Activated CD8-positive, alpha-beta T cell treated with anti-CD3 and anti-CD28 coated beads for 36 hours (primary cell): ENCODE results near the gene IL17REL. TPM values are rescaled to one million over a fixed set of nuclear protein-coding genes. Genes with fewer than 3 reads are reported as not detected.
"Not testable (repeated sequence)": the region's sequence is repeated elsewhere in the genome, so short reads cannot be mapped to it uniquely, and the experiment has no call there.

Experiments
- ATAC-seq: fragments of 200-7000 bp; cut with Tn5 transposase; one replicate; pipeline ENCODE4 v1.10.0; 2021; ENCODE audit warnings: mild to moderate bottlenecking, moderate library complexity
- CTCF ChIA-PET: fragments of 350-600 bp; sonication (Branson Sonifier 250); formaldehyde crosslinking; loops from one replicate; lab custom pipeline; 2021; ENCODE audit warnings: antibody characterized with exemption; lab: Charles Lee
- POLR2A ChIA-PET: fragments of 350-600 bp; sonication (Branson Sonifier 250); formaldehyde crosslinking; loops from one replicate; lab custom pipeline; 2021; ENCODE audit warnings: antibody characterized with exemption; lab: Charles Lee
- DNase-seq: peaks from one replicate; pipeline ENCODE4 v3.0.0-alpha.2; 2020
- H3K27ac Mint-ChIP-seq: one replicate; pipeline ENCODE4 v1.8.0; 2021; ENCODE audit warnings: mild to moderate bottlenecking, mixed read lengths
- H3K27me3 Mint-ChIP-seq: one replicate; pipeline ENCODE4 v1.8.0; 2021; ENCODE audit warnings: mixed read lengths
- H3K36me3 Mint-ChIP-seq: one replicate; pipeline ENCODE4 v1.8.0; 2021; ENCODE audit warnings: low read depth, mixed read lengths
- H3K4me1 Mint-ChIP-seq: one replicate; pipeline ENCODE4 v1.8.0; 2021; ENCODE audit warnings: low read depth, mixed read lengths
- H3K4me3 Mint-ChIP-seq: one replicate; pipeline ENCODE4 v1.8.0; 2021; ENCODE audit warnings: mild to moderate bottlenecking, moderate library complexity, mixed read lengths
- H3K9me3 Mint-ChIP-seq: one replicate; pipeline ENCODE4 v1.8.0; 2021; ENCODE audit warnings: mixed read lengths
- CTCF ChIP-seq: fragments of 200-600 bp; IDR thresholded peaks from one replicate; pipeline ENCODE4 v1.8.0; 2022; ENCODE audit warnings: antibody characterized with exemption, mild to moderate bottlenecking
- intact Hi-C: fragments of 100-400 bp; cut with micrococcal nuclease; formaldehyde crosslinking; loops from one replicate; pipeline ENCODE4 v1.10.0; 2022
- total RNA-seq, 2 experiments: library from RNA; stranded (reverse); gene quantifications; one replicate each; pipeline ENCODE4 v1.2.3, GENCODE V29; 2021

The IL17REL gene
- total RNA-seq, 2 experiments from 2014 or later = 0.14 TPM; not detected in 1

DNA sequence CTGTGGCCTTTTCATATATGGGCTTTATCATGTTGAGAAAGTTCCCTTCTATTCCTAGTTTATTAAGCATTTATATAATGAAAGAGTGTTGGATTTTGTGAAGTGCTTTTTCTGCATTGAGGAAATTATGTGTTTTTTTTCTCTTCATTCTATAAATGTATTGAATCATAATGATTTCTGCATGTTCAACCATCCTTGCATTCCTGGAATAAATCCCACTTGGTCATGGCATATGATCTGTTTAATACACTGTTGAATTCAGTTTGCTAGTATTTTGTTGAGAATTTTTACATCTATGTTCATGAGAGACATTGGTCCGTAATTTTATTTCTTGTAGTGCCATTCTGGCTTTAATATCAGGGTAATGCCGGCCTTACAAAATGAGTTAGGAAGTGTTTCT, 26.2 kb downstream of the IL17REL start:
- H3K27me3 Mint-ChIP-seq = peaks cover 11% of the 10 kb centered on the region
- intact Hi-C loops = no loop called here
- no peak for ATAC-seq
- no peak overlapping the region for H3K4me3 Mint-ChIP-seq
- CTCF ChIA-PET = interaction anchor here (1.1 to 1.5 kb wide), 2 partner anchors 44 to 55 kb away, joined by 3 to 4 read pairs; no protein-coding TSS in a partner anchor
- POLR2A ChIA-PET = no interaction called here
- peaks cover 30% of the 10 kb centered on the region for H3K9me3 Mint-ChIP-seq
- no peak for TF ChIP-seq CTCF
- H3K27ac Mint-ChIP-seq = no peak overlapping the region
- no peak for DNase-seq
- H3K4me1 Mint-ChIP-seq = peaks cover 8% of the 10 kb centered on the region
- H3K36me3 Mint-ChIP-seq = peaks cover 23% of the 10 kb centered on the region

GRCh38 chr22:49983148-49984042, 29.2 kb downstream of the IL17REL start:
- CTCF ChIA-PET = interaction anchor here (0.6 to 3.8 kb wide), 11 partner anchors 10 to 165 kb away, joined by 3 to 16 read pairs (median 4); no protein-coding TSS in a partner anchor
- DNase-seq (no peak), ATAC-seq (peak; percentile 45)
- Mint-ChIP-seq H3K36me3 (peaks cover 34% of the 10 kb centered on the region), H3K27ac (no peak overlapping the region), H3K9me3 (peaks cover 41% of the 10 kb centered on the region), H3K27me3 (peaks cover 9% of the 10 kb centered on the region), H3K4me3 (no peak overlapping the region), H3K4me1 (peaks cover 21% of the 10 kb centered on the region)
- intact Hi-C loops = no loop called here
- peak; percentile 49 for TF ChIP-seq CTCF
- POLR2A ChIA-PET = interaction anchor here (0.7 to 1.9 kb wide), 10 partner anchors 9 to 208 kb away, joined by 3 to 4 read pairs (median 4); no protein-coding TSS in a partner anchor

GRCh38 chr22:49981799-49982198, 30.8 kb downstream of the IL17REL start:
- H3K27me3 Mint-ChIP-seq, intact Hi-C loops, DNase-seq, H3K4me3 Mint-ChIP-seq, ATAC-seq, H3K27ac Mint-ChIP-seq: not testable (repeated sequence)
- CTCF ChIA-PET = interaction anchor here (1.2 to 3.8 kb wide), 5 partner anchors 9 to 51 kb away, joined by 3 to 16 read pairs (median 12); no protein-coding TSS in a partner anchor
- Mint-ChIP-seq H3K36me3 (peaks cover 39% of the 10 kb centered on the region), H3K4me1 (peaks cover 27% of the 10 kb centered on the region), H3K9me3 (peaks cover 44% of the 10 kb centered on the region)
- POLR2A ChIA-PET = interaction anchor here (1.1 to 1.9 kb wide), 2 partner anchors 19 to 37 kb away, joined by 3 to 4 read pairs; no protein-coding TSS in a partner anchor

DNA sequence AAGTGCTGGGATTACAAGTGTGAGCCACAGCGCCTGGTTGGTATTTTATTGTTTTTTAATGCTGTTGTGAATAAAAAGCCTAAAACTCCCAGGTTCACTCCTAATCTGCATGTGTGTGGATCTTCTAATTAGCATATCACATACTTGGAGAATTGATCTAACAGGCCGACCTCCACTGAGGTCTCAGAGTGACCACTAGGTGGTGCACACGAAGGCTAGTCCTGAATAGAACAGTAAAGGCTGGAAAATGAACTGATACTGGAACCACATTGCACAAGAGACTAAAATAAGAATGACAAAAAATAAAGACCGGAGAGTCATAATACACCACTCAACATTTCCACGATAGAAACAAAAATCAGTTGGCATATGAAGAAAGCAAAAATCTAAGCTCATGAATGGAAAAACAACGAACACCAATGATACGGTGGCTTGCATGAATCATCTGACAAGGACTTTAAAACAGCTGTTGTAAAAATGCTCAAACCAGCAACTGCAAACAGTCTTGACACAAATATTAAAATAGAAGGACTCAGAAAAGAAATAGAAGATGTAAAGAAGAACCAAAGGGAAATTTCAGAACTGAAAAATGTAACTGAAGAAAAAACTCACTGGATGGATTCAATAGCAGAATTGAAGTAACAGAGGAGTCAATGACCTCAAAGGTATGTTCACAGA, 32.8 kb downstream of the IL17REL start:
- intact Hi-C loops = no loop called here
- ATAC-seq (peak; percentile 7), DNase-seq (peak; percentile 67)
- peaks cover 42% of the 10 kb centered on the region for H3K4me1 Mint-ChIP-seq
- CTCF ChIA-PET = interaction anchor here (0.6 to 2.4 kb wide), 14 partner anchors 8 to 65 kb away, joined by 3 to 11 read pairs (median 4); no protein-coding TSS in a partner anchor
- peaks cover 31% of the 10 kb centered on the region for H3K9me3 Mint-ChIP-seq
- TF ChIP-seq CTCF = peak; percentile 65
- POLR2A ChIA-PET = interaction anchor here (1.0 kb wide), 1 partner anchor 19 kb away, joined by 3 read pairs; the partner anchor contains the start of gene PIM3
- H3K36me3 Mint-ChIP-seq = peaks cover 37% of the 10 kb centered on the region
- H3K27me3 Mint-ChIP-seq = peaks cover 5% of the 10 kb centered on the region
- H3K27ac Mint-ChIP-seq = peak overlapping the region; percentile 72
- peak overlapping the region; percentile 7 for H3K4me3 Mint-ChIP-seq

DNA sequence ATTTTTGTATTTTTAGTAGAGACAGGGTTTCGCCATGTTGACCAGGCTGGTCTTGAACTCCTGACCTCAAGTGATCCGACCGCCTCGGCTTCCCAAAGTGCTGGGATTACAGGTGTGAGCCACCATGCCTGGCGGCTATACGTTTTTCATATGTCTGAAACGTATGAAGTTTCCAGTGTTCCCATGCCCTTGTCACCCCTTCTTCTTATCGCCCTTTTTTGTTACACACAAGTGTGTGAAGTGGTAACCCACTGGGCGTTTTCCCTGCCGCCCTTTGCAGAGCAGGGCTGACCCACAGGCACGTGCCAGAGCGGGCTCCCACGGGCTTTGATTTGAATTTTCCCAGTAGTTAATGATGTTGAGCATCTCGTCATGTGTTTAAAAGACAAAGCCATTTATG, 35.0 kb downstream of the IL17REL start:
- no peak for TF ChIP-seq CTCF
- POLR2A ChIA-PET = interaction anchor here (1.3 kb wide), 1 partner anchor 214 kb away, joined by 4 read pairs; no protein-coding TSS in a partner anchor
- Mint-ChIP-seq H3K27me3 (peaks cover 2% of the 10 kb centered on the region), H3K4me1 (peaks cover 37% of the 10 kb centered on the region), H3K4me3 (no peak overlapping the region), H3K9me3 (peaks cover 28% of the 10 kb centered on the region), H3K36me3 (peaks cover 32% of the 10 kb centered on the region), H3K27ac (peak overlapping the region; percentile 18)
- ATAC-seq (no peak), DNase-seq (no peak)
- intact Hi-C loops = no loop called here
- CTCF ChIA-PET = interaction anchor here (1.5 to 1.6 kb wide), 2 partner anchors 41 to 53 kb away, joined by 3 to 9 read pairs; no protein-coding TSS in a partner anchor
